GM12872 (cell line): ENCODE data around the gene EPHA6.

ENCODE experiments used
- TF ChIP-seq, protein P1 (sequence below): IDR thresholded peaks from 3 replicates; pipeline ENCODE4 v1.5.1; 2011; ENCODE audit warnings: low read depth, mild to moderate bottlenecking, low read length, moderate library complexity; ENCODE audit not compliant: insufficient read depth

The EPHA6 gene

DNA sequence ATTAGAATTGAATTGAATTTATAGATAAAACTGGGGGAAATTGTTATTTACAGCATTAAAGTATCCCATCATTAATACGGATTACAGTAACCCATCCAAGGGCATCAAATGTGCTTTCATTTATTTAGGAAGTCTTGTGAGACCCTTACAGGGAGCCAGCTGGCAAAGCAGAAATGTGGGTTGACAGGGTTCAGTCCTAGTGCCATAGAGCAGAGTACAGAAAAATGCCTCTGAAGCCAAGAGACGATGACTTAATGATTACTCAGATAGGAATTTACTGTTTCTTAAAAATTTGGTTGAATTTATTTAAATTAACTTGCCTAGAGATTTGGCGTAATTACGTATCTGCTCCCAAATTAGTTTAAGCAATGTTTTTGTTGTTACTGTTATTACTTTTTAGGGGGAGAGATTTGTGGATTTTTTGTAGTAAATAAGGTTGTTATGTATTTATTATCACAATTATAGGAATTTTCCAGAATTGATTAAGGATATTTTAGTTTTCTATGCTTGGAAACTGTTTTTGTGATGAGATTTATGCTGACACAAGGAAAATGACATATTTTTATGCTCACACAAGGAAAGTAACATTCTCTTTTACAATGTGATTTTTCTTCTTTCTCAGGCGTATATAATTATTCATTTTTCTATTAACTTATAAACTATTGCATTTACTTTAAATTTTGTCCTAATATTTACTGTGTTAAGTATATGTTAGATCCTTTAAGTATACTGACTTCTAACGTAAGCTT is 152.0 kb downstream of the EPHA6 start:
- TF ChIP-seq, protein P1, sequence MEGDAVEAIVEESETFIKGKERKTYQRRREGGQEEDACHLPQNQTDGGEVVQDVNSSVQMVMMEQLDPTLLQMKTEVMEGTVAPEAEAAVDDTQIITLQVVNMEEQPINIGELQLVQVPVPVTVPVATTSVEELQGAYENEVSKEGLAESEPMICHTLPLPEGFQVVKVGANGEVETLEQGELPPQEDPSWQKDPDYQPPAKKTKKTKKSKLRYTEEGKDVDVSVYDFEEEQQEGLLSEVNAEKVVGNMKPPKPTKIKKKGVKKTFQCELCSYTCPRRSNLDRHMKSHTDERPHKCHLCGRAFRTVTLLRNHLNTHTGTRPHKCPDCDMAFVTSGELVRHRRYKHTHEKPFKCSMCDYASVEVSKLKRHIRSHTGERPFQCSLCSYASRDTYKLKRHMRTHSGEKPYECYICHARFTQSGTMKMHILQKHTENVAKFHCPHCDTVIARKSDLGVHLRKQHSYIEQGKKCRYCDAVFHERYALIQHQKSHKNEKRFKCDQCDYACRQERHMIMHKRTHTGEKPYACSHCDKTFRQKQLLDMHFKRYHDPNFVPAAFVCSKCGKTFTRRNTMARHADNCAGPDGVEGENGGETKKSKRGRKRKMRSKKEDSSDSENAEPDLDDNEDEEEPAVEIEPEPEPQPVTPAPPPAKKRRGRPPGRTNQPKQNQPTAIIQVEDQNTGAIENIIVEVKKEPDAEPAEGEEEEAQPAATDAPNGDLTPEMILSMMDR, result no peak

DNA sequence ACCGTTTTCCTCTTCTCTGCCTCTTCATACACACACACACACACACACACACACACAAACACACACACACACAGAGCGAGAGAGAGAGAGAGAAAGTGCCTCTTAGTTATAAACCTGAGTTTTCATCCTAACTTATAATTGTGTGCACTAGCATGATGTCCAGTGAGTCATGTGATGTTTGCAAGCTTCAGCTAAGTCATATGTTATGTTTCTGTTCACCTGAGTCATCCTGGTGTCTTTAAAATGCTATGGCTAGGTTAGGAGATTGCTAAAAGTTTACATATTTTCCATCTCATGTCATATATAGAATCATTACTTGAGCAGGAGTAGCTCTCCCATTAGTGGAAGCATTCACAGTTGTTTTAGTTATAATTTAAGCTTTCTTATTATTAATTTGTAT is 155.8 kb downstream of the EPHA6 start:
- TF ChIP-seq, protein P1, result no peak

DNA sequence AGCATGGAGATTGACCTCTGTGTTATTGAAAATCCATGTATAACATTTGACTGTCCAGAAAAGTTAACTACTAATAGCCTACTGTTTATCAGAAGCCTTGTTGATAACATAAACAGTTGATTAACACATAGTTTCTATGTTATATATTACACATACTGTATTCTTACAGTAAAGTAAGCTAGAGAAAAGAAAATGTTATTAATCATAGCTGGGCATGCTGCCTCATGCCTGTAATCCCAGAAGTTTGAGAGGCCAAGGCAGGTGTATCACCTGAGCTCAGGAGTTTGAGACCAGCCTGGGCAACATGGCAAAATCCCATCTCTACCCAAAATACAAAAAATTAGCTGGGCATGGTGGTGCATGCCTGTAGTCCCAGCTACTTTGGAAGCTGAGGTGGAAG is 163.3 kb downstream of the EPHA6 start:
- TF ChIP-seq, protein P1, result no peak

DNA sequence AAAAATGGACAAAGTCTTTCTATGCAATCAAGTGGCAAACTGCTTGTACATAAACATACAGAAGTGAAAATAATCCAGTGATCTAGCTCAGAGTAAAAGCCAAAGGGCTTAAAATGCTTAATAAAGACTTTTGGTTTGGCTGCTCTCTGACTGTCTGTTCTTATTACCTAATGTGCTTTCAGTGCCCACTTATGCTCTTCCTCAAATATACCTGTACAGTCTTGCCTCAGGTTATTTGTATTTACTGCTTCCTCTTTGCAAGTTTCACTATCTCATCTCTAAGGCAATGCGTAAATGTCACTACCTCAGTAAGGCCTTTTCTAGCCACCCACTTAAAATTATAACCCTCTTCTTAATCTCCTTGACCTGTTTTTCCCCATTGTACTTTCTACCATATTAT is 171.8 kb downstream of the EPHA6 start:
- TF ChIP-seq, protein P1, result no peak

DNA sequence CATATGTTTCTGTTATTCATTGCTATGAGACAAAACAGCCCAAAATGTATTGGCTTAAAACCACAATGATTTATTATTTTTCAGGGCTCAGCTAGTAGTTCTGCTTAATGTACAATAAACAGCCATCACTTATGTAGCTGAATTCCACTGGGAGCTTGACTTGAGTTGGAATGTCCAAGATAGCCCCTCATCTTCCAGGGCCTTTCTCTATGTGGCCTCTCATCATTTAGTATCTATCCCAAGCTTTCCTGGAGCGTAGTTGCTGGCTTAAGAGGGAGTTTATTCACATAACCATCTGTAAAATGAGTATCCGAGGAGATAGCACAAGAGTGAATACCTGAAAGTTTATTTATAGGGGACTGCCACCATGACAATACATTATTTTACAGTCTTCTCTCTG is 176.8 kb downstream of the EPHA6 start:
- TF ChIP-seq, protein P1, result no peak

DNA sequence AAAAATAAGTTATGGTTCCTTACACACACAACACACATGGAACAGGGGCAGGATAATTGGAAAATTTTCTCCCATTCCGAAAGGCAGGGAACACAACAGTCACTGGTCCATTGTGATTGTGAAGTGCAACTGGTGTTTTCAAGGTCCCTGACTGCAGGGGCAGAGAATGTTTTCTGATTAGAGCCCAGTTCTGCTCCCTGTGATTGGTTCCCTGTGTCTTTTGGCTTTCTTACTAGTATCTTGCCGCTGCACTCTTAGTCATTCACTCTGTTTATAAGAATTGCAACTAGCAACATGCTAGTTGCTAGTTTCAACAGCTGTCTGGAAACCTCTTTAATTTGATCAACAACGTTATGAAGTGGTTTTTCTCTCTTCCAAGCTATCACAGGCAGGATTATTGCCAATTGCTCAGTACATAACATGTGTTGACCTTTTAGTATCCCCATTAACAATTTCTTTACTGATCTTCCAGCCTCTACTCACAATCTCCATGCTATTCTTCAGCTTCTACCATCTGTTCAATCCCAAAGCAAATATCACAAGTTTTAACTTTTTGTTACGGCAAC is 177.5 kb downstream of the EPHA6 start:
- TF ChIP-seq, protein P1, result no peak

DNA sequence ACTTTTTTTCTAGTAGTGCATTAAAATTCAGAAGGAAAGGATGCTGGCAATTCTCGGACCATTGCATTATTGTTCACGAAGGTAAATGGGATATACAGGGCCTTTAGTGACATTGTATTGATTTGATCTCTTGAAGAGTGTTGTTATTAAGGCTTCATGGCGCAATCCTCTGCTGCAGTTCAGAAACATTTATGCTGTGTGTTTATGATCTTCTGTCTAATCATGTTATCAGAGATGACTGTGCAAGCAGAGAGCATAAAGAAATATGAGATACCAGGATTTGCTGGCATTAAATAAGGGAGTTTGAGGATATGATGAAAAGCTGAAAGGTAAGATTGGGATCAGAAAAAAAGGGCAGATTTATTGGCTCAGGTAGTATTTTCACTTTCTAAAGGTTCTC is 180.6 kb downstream of the EPHA6 start:
- TF ChIP-seq, protein P1, result no peak
